Left forelimb (tissue), 1 donor: Measurements from ENCODE around the gene NUDC.
"Not testable (repeated sequence)": the region's sequence is repeated elsewhere in the genome, so short reads cannot be mapped to it uniquely, and the experiment has no call there.

Experiments used
- DNase-seq: peaks from one replicate; pipeline ENCODE4 v3.0.0-alpha.2; 2018; ENCODE audit warnings: low spot score

Gene NUDC

GRCh38 chr1:26921540-26922430 is at the start of gene NUDC:
Gene NUDC (plus strand): TSS chr1:26921743. CDS start chr1:26921849, 106 bp downstream.
- peak; percentile 96 for DNase-seq

DNA sequence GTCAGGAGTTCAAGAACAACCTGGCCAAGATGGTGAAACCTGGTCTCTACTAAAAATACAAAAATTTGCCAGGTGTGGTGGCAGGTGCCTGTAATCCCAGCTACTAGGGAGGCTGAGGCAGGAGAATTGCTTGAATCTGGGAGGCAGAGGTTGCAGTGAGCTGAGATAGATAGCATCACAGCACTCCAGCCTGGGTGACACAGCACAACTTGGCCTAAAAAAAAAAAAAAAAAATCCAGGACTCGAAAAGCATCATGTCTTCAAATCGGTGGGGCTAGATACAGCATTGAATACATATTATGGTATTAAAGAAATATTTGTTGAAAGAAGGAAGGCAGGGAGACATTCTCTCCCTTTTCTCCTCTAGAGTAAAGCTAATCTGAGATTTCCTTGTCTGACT is 48.4 kb upstream of the NUDC start:
- DNase-seq, result not testable (repeated sequence)

- no peak for DNase-seq
These were observed 46.6 kb upstream of the NUDC start for GRCh38 chr1:26874896-26875295.

- DNase-seq, result no peak
These were observed 44.2 kb upstream of the NUDC start for GRCh38 chr1:26877326-26877725.

DNA sequence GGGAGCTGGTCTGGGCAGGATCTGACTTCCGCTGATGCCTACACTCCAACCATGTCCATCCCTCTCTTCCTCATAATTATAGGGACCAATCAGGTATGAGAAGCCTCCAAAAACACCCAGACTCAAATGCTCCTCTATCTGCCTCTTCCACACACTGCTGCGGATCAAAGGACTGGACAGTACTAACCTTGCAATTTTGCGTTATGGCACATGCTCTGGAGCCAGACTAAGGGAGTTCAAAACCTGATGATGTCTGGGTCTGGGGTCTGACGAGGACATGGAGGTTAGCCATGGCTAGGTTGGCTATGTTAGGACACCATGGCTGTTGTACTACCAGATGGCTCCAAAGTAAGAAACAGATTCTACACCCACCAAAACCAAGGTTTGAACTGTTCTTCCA is 41.8 kb upstream of the NUDC start:
- no peak for DNase-seq

DNA sequence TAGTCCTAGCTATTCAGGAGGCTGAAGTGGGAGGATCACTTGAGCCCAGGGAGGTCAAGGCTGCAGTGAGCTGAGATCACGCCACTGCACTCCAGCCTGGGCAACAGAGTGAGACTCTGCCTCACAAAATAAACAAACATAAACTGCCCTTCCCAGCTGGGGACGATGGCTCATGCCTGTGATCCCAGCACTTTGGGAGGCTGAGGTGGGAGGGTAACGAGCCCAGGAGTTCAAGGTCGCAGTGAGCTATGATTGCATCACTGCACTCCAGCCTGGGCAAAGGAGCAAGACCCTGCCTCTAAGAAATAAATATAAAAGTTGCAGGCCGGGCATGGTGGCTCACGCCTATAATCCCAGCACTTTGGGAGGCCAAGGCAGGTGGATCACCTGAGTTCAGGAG is 39.9 kb upstream of the NUDC start:
- DNase-seq, result not testable (repeated sequence)

GRCh38 chr1:26882696-26883463 is 38.7 kb upstream of the NUDC start:
- DNase-seq, result no peak

GRCh38 chr1:26887125-26887524 is 34.4 kb upstream of the NUDC start:
- DNase-seq, result no peak

GRCh38 chr1:26888231-26888630 is 33.3 kb upstream of the NUDC start:
- no peak for DNase-seq

DNA sequence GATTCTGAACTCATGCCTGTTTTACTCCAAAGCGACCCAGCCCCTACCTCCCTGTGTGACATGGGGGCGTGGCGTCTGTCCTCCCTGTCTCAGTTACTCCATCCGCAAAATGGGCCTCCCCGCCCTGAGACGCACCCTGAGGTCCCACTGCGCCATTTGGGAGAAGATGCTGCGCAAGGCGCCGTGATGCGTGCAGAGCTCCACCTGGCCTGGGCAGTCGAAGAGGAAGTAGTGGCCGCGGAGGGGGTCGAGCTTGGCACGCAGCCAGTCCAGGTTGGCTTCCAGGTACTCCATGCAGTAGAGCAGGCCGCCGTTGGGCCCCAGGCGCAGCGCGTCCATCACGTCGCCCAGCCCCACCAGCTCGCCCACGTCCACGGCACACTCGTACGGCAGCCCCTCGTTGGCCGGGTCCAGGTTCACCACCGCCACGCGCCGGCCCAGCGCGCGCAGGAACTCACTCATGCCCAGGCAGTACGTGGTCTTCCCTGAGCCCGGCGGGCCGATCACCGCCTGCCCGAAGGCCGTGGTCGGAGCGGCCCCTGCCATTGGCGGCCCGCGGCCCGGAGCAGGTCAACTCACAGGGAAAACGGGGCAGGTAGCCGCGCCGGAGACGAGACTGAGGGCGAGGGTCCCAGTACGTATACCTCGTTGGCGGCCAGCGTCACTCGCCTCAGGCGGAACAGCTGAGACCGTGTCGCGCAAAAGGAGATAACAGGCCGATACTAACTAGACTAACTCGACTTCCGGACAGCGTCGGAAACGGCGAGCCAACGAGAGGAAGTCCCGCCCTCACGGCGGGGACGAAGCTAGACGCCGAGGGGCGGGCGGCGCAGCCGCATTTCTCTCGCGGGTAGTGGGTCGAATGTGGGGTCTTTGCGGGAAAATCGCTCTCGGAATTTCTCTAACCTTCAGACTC is 31.7 kb upstream of the NUDC start, which contains the start of gene GPN2:
TSS of gene GPN2 (minus strand) at position 733 of the 916 bp plus-strand sequence. CDS start at position 546, 187 bp downstream.
- DNase-seq, result peak; percentile 86

DNA sequence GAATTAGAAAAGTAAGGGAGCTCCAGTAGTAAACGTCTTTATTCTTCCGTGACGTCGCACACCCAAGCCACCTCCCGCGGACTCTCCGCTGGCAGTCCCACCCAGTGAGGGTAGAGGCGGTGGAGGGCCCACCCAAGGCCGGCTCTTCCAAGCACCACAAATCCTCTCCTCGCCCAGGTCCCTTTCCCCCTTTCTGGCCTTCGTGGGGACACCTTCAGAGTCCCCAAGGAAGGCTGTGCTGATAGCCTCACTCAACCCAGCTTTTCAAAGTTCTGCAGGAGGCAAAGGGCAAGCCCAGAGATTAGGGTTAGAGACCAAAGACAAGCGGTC is 31.1 kb upstream of the NUDC start:
- no peak for DNase-seq

DNA sequence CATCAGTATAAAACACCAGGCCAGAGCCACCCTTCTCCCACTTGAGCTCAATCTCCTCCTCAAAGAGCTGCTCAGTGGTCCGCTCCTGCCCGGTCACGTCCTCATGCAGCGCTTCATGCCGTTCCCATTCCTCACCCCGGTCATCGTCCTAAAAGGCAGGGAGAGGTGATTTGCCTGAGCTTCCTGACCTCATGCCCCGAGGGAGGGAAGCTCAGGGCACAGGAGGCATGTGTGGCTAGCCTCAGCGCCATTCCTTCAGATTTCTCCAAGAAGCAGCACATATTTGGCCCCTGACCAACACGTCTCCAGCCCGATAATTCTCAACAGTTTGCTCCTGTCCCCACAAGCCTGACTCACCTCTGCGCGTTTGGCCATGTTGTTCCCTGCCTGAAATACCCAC is 27.3 kb upstream of the NUDC start:
- no peak for DNase-seq

DNA sequence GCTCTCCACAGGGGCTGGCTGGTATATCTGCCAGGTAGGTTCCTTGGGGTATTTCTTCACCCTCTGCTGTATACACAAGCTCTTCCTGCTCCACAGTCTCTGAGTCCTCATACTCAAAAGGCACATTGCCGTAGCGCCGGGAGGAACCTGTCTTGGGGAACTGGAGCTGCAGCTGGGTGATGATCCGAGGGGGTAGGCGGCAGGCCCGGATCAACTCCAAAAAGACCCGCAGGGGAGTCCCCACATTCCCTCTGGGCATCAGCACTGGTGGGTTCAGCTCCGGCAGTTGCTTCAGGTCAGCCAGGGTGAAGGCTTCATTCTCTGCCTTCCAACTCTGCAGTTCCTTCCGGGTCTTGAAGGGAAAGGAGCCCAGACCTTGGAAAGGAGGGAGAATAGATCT is 24.2 kb upstream of the NUDC start:
- DNase-seq, result no peak

DNA sequence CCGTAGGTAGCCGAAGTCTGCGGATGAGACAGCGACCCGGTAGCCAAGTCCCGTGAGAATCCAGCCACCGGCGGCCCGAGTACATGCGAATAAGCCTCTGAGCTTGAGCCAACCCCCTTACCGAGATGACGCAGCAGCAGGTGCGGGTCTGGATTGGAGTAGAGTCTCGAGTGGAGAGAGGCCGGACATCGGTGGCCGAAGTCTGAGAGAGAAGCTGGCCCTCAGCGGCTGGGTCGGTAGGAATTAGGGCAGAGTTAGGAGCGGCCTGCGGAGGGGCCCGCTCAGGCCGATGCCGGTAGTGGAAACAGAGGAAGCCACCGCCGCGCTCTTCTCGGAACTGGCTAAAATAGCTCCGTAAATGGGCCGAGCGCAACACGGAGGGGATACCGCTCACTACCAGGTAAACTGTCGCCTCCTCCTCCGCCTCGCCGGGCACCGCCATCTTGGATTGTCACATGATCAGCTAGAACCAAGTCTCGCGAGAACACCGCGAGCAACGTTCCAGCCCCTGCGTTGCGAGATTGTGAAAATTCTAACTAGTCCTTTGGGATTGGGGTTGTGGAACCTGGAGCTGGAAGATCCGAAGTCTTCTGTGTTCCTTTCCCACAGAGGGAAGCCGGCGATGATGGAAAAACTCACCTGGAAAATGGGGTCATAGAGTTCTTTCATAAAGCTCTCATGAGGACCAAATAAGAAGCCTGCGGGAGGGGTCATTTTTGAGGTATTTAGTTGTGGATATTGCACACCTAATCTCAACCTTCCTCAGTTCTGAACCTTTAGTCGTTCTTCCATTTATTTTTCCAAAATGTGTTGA is 21.3 kb upstream of the NUDC start, which contains the start of gene GPATCH3:
TSS of gene GPATCH3 (minus strand) at position 467 of the 814 bp plus-strand sequence. CDS start at position 442, 25 bp downstream.
- DNase-seq, result peak; percentile 94

- DNase-seq, result no peak
These were observed 20.6 kb upstream of the NUDC start for GRCh38 chr1:26900815-26901511.

DNA sequence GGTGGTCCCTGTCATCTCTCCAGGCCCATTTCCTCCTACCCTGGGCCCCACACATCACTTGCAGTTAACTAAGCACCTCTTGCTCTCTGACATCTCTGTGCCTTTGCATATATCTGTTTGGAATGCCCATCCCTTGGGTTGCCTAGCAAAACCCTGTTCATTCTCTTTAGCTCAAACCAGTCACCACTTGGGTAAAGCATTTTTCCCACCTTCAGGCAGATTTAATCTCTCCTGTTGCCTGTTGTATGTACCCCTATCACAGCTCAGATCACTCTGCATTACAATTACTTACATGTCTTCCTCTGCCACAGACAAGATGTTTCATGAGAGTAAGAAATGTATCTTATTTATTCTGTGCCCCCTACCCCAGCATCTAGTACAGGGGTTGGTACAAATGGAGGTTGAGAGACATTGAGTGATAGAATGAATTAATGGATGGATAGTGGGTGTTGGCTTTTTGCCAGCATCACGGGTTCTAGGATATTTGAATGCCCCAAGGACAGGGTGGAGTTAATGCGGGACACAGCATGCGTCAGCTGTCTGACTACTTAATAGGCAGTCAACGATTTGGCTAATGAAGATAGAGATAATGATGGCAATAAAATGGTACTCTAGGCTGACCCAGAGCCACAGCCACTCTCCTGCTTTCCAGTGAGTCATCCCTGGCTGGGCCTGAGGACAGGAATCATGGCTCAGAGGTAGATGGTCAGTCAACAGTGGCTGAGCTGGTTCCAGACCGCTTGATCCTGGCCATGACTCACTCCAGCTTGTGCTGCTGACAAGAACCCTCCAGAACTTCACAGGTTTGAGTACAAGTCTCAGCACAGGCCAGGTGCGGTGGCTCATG is 14.2 kb upstream of the NUDC start:
- no peak for DNase-seq

- no peak for DNase-seq
These were observed 11.6 kb upstream of the NUDC start for GRCh38 chr1:26909951-26910342.

DNA sequence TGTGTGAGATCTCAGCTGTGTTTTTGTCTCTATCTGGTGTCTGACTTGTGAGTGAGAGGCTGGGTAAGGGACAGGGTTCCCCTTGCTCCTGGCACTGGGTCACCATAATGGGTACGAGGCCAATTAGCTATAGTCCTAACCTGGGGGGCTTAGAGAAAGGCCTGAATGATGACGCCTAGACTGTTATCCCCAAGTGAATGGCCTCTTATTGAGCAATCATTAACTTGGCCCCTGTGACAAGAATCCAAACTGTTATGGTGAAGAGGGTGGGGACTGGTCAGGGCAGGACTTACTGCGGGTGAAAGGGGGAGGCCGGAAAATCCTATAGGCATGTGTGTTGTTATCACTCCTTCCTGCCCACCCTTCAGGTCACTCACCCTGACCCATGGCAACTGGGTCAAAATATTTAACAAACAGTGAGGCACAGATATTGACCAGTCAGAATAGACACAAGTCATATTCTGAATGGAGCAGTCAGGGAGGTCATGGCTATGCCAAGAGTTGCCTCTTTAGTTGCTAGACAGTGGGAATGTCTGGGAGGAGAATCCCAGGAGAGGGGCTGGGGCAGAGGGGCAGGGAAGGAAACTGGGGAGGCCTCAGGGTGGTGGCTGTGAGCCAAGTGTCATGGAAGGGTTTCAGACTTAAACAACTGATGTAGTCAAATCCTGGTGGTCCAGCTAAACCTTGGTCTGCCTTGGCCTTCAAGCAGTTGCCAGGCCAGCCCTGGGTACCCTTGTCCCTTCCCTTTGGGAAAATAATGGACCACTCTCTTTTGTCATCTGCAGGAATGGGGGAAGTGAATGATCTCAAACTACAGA is 11.0 kb upstream of the NUDC start:
- no peak for DNase-seq
